GM12872 (cell line): ENCODE data around the gene RGS16.

Source experiments
- CTCF ChIP-seq: IDR thresholded peaks from 3 replicates; pipeline ENCODE4 v1.5.1; 2011; ENCODE audit warnings: low read depth, mild to moderate bottlenecking, low read length, moderate library complexity; ENCODE audit not compliant: insufficient read depth

RGS16 gene

GRCh38 chr1:182615468-182616129 is 11.4 kb upstream of the RGS16 start:
- TF ChIP-seq CTCF = no peak

- TF ChIP-seq CTCF = no peak
Measured at GRCh38 chr1:182614796-182615454, 10.7 kb upstream of the RGS16 start.

- TF ChIP-seq CTCF = no peak
Measured at GRCh38 chr1:182611787-182612186, 7.6 kb upstream of the RGS16 start.

- no peak for TF ChIP-seq CTCF
Measured at GRCh38 chr1:182611326-182611725, 7.1 kb upstream of the RGS16 start.

GRCh38 chr1:182610606-182611194 is 6.5 kb upstream of the RGS16 start:
- no peak for TF ChIP-seq CTCF

- TF ChIP-seq CTCF = no peak
Measured at GRCh38 chr1:182608845-182609610, 4.8 kb upstream of the RGS16 start.

GRCh38 chr1:182608236-182608635 is 4.0 kb upstream of the RGS16 start:
- TF ChIP-seq CTCF = no peak
